Natural killer cell (primary cell): Measurements from ENCODE around the gene TAPBPL. TPM values are rescaled to one million over a fixed set of nuclear protein-coding genes. Genes with fewer than 3 reads are reported as not detected.
A peak's percentile ranks its signal among the peaks of the same experiment; 100 is the strongest.

ENCODE experiments used
- ATAC-seq, 3 donors: fragments of 150-1000 bp in 2 of 3; fragments of 200-7000 bp in 1 of 3; cut with Tn5 transposase; 1 replicate in 1 of 3; 2 replicates in 2 of 3; pipeline ENCODE4 v1.10.0; 2021; ENCODE audit warnings: mild to moderate bottlenecking in 2 of 3, moderate library complexity in 2 of 3
- DNase-seq, 2 donors: peaks; one replicate each; pipeline versions ENCODE4 v3.0.0 to v3.0.0-alpha.2; 2013 to 2021; ENCODE audit warnings: mixed read lengths in 1 of 2
- H3K27ac ChIP-seq: one replicate; pipeline ENCODE4 v1.5.1; 2013; ENCODE audit warnings: mild to moderate bottlenecking, low read length
- H3K27me3 ChIP-seq: one replicate; pipeline ENCODE4 v1.6.1; 2013; ENCODE audit warnings: low read length; ENCODE audit not compliant: control insufficient read depth, insufficient read depth
- H3K36me3 ChIP-seq: one replicate; pipeline ENCODE4 v1.6.1; 2013; ENCODE audit warnings: low read length; ENCODE audit not compliant: control insufficient read depth, insufficient read depth
- H3K4me1 ChIP-seq: one replicate; pipeline ENCODE4 v1.6.1; 2013; ENCODE audit warnings: low read length; ENCODE audit not compliant: control insufficient read depth, insufficient read depth
- H3K4me3 ChIP-seq: one replicate; pipeline ENCODE4 v1.5.1; 2013; ENCODE audit warnings: low read length
- H3K9me3 ChIP-seq: one replicate; pipeline ENCODE4 v1.6.1; 2013; ENCODE audit warnings: low read length; ENCODE audit not compliant: control insufficient read depth, insufficient read depth
- H3K27ac Mint-ChIP-seq, 2 donors: one replicate each; pipeline ENCODE4 v1.8.0; 2022; ENCODE audit warnings: mild to moderate bottlenecking in 2 of 2, mixed read lengths in 2 of 2, moderate library complexity in 1 of 2
- H3K27me3 Mint-ChIP-seq, 2 donors: one replicate each; pipeline ENCODE4 v1.8.0; 2022; ENCODE audit warnings: low read depth in 2 of 2, mixed read lengths in 2 of 2
- H3K36me3 Mint-ChIP-seq: one replicate; pipeline ENCODE4 v1.8.0; 2022; ENCODE audit warnings: mixed read lengths
- H3K4me1 Mint-ChIP-seq, 2 donors: one replicate each; pipeline ENCODE4 v1.8.0; 2022; ENCODE audit warnings: mixed read lengths in 2 of 2
- H3K4me3 Mint-ChIP-seq: one replicate; pipeline ENCODE4 v1.8.0; 2022; ENCODE audit warnings: mild to moderate bottlenecking, moderate library complexity, mixed read lengths
- H3K9me3 Mint-ChIP-seq, 2 donors: one replicate each; pipeline ENCODE4 v1.8.0; 2022; ENCODE audit warnings: mixed read lengths in 2 of 2
- WGBS: methylation state at CpG from one replicate; pipeline ENCODE4 v1.1.7; 2013; ENCODE audit warnings: missing lambda C conversion rate; ENCODE audit not compliant: insufficient coverage; 5-methylcytosine and 5-hydroxymethylcytosine counted together
- intact Hi-C: fragments of 100-400 bp; cut with micrococcal nuclease; formaldehyde crosslinking; loops from one replicate; pipeline ENCODE4 v1.14.2; 2022
- total RNA-seq, 4 donors: library from RNA; stranded (reverse); fragments of 120-200 nt in 1 of 4; gene quantifications; one replicate each; pipeline versions ENCODE4 v1.2.3 to v1.2.4, GENCODE V29; 2013 to 2022
- TF ChIP-seq, protein P1 (sequence below): fragments of 200-600 bp; IDR thresholded peaks from one replicate; pipeline ENCODE4 v1.8.0; 2022; ENCODE audit warnings: antibody characterized with exemption

Gene TAPBPL
- total RNA-seq, 3 donors from 2014 or later (not counting 1 experiment from before 2014, with no cell fraction given): 43.0 to 51.4 (median 46.9) TPM

DNA sequence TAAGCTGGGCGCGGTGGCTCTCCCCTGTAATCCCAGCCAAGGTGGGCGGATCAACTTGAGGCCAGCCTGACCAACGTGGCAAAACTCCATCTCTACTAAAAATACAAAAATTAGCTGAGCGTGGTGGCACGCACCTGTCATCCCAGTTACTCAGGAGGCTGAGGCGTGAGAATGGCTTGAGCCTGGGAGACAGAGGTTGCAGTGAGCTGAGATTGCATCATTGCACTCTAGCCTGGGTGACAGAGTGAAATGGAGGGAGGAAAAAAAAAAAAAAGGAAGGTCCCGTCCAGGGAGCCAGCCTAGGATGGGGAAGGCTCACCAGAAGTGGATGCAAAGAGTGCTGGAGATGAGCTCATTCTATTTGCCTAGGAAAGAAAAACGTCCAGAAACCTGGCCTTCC lies 9.0 kb upstream of the TAPBPL start:
- H3K27me3 Mint-ChIP-seq: no peaks in the 10 kb centered on the region
- no peaks in the 10 kb centered on the region for H3K9me3 ChIP-seq
- peaks cover 43% of the 10 kb centered on the region for H3K4me1 ChIP-seq
- peaks cover 9 to 25% of the 10 kb centered on the region in 2 donors for H3K4me1 Mint-ChIP-seq
- intact Hi-C loops: no loop called here
- no peak overlapping the region for H3K4me3 Mint-ChIP-seq
- no peaks in the 10 kb centered on the region for H3K9me3 Mint-ChIP-seq
- no peaks in the 10 kb centered on the region for H3K27me3 ChIP-seq
- no peak for ATAC-seq
- WGBS: 82% methylated on average over 9 of the region's 9 CpGs
- peak overlapping the region in 1 of 2 donors; percentile 79 for H3K27ac Mint-ChIP-seq
- no peaks in the 10 kb centered on the region for H3K36me3 Mint-ChIP-seq
- H3K4me3 ChIP-seq: no peak overlapping the region
- TF ChIP-seq, protein P1, sequence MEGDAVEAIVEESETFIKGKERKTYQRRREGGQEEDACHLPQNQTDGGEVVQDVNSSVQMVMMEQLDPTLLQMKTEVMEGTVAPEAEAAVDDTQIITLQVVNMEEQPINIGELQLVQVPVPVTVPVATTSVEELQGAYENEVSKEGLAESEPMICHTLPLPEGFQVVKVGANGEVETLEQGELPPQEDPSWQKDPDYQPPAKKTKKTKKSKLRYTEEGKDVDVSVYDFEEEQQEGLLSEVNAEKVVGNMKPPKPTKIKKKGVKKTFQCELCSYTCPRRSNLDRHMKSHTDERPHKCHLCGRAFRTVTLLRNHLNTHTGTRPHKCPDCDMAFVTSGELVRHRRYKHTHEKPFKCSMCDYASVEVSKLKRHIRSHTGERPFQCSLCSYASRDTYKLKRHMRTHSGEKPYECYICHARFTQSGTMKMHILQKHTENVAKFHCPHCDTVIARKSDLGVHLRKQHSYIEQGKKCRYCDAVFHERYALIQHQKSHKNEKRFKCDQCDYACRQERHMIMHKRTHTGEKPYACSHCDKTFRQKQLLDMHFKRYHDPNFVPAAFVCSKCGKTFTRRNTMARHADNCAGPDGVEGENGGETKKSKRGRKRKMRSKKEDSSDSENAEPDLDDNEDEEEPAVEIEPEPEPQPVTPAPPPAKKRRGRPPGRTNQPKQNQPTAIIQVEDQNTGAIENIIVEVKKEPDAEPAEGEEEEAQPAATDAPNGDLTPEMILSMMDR: no peak
- H3K27ac ChIP-seq: peak overlapping the region; percentile 39
- DNase-seq: no peak
- H3K36me3 ChIP-seq: no peaks in the 10 kb centered on the region

DNA sequence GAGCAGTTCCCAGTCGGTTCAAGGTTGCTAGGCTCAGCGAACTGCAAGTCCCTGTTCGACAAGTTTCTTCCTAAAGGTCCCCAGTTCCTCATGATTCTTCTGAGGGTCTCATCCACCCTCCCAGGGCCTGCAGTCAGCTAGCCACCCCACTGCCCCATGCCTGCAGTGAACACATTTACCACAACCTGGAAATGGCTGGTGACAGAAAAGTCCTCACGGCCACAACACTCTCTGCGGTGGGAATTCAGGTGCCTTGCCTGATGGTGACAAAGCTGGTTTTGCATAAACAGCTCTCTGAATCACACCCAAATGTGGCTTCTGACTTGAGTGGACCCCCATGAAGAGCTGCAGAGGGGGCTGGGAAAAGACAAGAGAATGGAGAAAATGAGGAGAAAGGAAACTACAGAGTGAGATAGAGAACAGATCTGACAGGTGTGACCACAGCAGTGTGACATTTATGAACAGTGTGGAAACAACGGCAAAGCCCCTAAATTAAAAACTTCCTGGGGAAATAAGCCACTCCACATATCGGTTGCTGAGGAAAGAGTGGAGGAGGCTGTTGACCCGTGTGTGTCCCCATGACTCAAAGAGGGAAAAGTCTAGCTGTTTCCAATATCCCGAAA lies 8.4 kb upstream of the TAPBPL start:
- H3K4me3 ChIP-seq: no peak overlapping the region
- Mint-ChIP-seq H3K36me3 (no peaks in the 10 kb centered on the region), H3K4me1 (peaks cover 9 to 28% of the 10 kb centered on the region in 2 donors), H3K9me3 (no peaks in the 10 kb centered on the region), H3K4me3 (peak overlapping the region; percentile 11), H3K27ac (peak overlapping the region in 1 of 2 donors; percentile 79), H3K27me3 (no peaks in the 10 kb centered on the region)
- intact Hi-C loops: no loop called here
- H3K4me1 ChIP-seq: peaks cover 46% of the 10 kb centered on the region
- H3K27ac ChIP-seq: peak overlapping the region; percentile 61
- no peaks in the 10 kb centered on the region for H3K36me3 ChIP-seq
- TF ChIP-seq, protein P1: no peak
- WGBS: 29% methylated on average over 9 of the region's 9 CpGs
- DNase-seq: peak in 1 of 2 donors; percentile 56
- H3K27me3 ChIP-seq: no peaks in the 10 kb centered on the region
- no peaks in the 10 kb centered on the region for H3K9me3 ChIP-seq
- ATAC-seq: peak in 1 of 3 donors; percentile 29

DNA sequence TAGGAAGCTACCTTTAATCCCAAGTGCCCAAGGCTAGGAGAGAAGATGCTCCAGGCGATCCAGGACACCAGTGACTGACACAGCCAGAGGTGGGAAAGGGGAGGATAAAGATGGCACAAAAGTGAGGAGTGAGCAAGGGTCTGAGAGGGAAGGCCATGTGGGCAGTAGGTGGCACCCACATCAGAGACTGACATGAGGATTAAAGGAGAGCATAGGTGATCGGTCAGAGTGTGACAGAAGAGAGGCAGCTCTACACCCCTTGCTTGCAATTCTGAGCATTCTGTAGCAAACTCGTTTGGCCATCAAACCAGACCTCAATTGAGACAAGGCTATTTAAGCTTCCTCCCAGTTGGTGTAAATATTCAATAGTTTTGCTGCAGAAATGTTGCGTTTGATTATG lies 7.8 kb upstream of the TAPBPL start:
- Histone ChIP-seq H3K4me3 (no peak overlapping the region), H3K36me3 (no peaks in the 10 kb centered on the region), H3K4me1 (peaks cover 46% of the 10 kb centered on the region), H3K27ac (peak overlapping the region; percentile 61), H3K27me3 (no peaks in the 10 kb centered on the region), H3K9me3 (no peaks in the 10 kb centered on the region)
- no peak for DNase-seq
- Mint-ChIP-seq H3K27me3 (no peaks in the 10 kb centered on the region), H3K4me3 (peak overlapping the region; percentile 11), H3K27ac (peak overlapping the region in 1 of 2 donors; percentile 79), H3K9me3 (no peaks in the 10 kb centered on the region), H3K4me1 (peaks cover 9 to 28% of the 10 kb centered on the region in 2 donors), H3K36me3 (no peaks in the 10 kb centered on the region)
- TF ChIP-seq, protein P1: no peak
- no peak for ATAC-seq
- 38% methylated on average over 3 of the region's 4 CpGs for WGBS
- intact Hi-C loops: no loop called here
